ENCODE measurements around the gene AP4M1.

The AP4M1 gene

DNA sequence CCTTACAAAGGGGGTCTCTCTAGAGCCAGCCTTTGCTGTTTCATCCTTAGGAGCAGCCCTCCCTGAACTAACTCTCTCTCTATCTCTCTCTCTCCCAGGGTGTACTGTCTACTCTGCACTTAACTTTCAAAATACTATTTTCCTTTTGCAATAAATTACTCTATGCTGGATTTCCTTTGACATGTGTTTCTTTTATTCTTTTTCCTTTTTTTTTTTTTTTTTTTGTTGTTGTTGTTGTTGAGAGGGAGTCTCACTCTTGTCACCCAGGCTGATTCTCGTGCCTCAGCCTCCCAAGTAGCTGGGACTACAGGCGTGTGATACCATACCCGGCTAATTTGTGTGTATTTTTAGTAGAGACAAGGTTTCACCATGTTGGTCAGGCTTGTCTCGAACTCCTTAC, 18.5 kb upstream of the AP4M1 start:
- Histone ChIP-seq H3K4me3 (ENCODE audit: low read depth in 1 of 2, low read length in 2 of 2) (peak overlapping the region in 1 of 2 donors; percentile 22), H3K27ac (ENCODE audit: low read depth, low read length) (no peak overlapping the region)

GRCh38 chr7:100085515-100085914, 15.9 kb upstream of the AP4M1 start:
- no peak overlapping the region for H3K9ac ChIP-seq (ENCODE audit: low read depth in 1 of 2, low read length in 2 of 2)
- H3K9me3 ChIP-seq (ENCODE audit: control insufficient read depth in 1 of 2, low read length in 2 of 2) = no peaks in the 10 kb centered on the region
- no peak overlapping the region for H3K27ac ChIP-seq (ENCODE audit: low read depth, low read length)
- peaks cover 17 to 31% of the 10 kb centered on the region in 2 donors for H3K4me1 ChIP-seq (ENCODE audit: control insufficient read depth in 1 of 2, insufficient read depth in 2 of 2, low read length in 2 of 2)
- no peak overlapping the region for H3K4me3 ChIP-seq (ENCODE audit: low read depth in 1 of 2, low read length in 2 of 2)
- H3K27me3 ChIP-seq (ENCODE audit: control insufficient read depth in 1 of 2, insufficient read depth in 2 of 2, low read length in 2 of 2) = no peaks in the 10 kb centered on the region
- peaks cover 2 to 4% of the 10 kb centered on the region in 2 donors for H3K36me3 ChIP-seq (ENCODE audit: control insufficient read depth in 1 of 2, insufficient read depth in 2 of 2, low read length in 2 of 2)

More for the DNA sequence above, 18.5 kb upstream of the AP4M1 start:
- H3K4me1 ChIP-seq (ENCODE audit: control insufficient read depth in 1 of 2, insufficient read depth in 2 of 2, low read length in 2 of 2) = peaks cover 17 to 30% of the 10 kb centered on the region in 2 donors
- H3K9ac ChIP-seq (ENCODE audit: low read depth in 1 of 2, low read length in 2 of 2) = peak overlapping the region in 1 of 2 donors; percentile 9
- H3K9me3 ChIP-seq (ENCODE audit: control insufficient read depth in 1 of 2, low read length in 2 of 2) = no peaks in the 10 kb centered on the region
- no peaks in the 10 kb centered on the region for H3K27me3 ChIP-seq (ENCODE audit: control insufficient read depth in 1 of 2, insufficient read depth in 2 of 2, low read length in 2 of 2)
- H3K36me3 ChIP-seq (ENCODE audit: control insufficient read depth in 1 of 2, insufficient read depth in 2 of 2, low read length in 2 of 2) = no peaks in the 10 kb centered on the region

GRCh38 chr7:100087055-100087750, 14.2 kb upstream of the AP4M1 start:
- Histone ChIP-seq H3K27me3 (ENCODE audit: control insufficient read depth in 1 of 2, insufficient read depth in 2 of 2, low read length in 2 of 2) (no peaks in the 10 kb centered on the region), H3K9ac (ENCODE audit: low read depth in 1 of 2, low read length in 2 of 2) (no peak overlapping the region), H3K36me3 (ENCODE audit: control insufficient read depth in 1 of 2, insufficient read depth in 2 of 2, low read length in 2 of 2) (peaks cover 16 to 19% of the 10 kb centered on the region in 2 donors), H3K4me1 (ENCODE audit: control insufficient read depth in 1 of 2, insufficient read depth in 2 of 2, low read length in 2 of 2) (peaks cover 17 to 24% of the 10 kb centered on the region in 2 donors), H3K9me3 (ENCODE audit: control insufficient read depth in 1 of 2, low read length in 2 of 2) (no peaks in the 10 kb centered on the region), H3K4me3 (ENCODE audit: low read depth in 1 of 2, low read length in 2 of 2) (no peak overlapping the region), H3K27ac (ENCODE audit: low read depth, low read length) (no peak overlapping the region)

GRCh38 chr7:100088095-100088620, 13.3 kb upstream of the AP4M1 start:
- H3K27ac ChIP-seq (ENCODE audit: low read depth, low read length) = no peak overlapping the region
- H3K36me3 ChIP-seq (ENCODE audit: control insufficient read depth in 1 of 2, insufficient read depth in 2 of 2, low read length in 2 of 2) = peaks cover 26 to 29% of the 10 kb centered on the region in 2 donors
- H3K4me3 ChIP-seq (ENCODE audit: low read depth in 1 of 2, low read length in 2 of 2) = peak overlapping the region; percentile 95 to 98
- peak overlapping the region; percentile 65 to 75 for H3K9ac ChIP-seq (ENCODE audit: low read depth in 1 of 2, low read length in 2 of 2)
- no peaks in the 10 kb centered on the region for H3K27me3 ChIP-seq (ENCODE audit: control insufficient read depth in 1 of 2, insufficient read depth in 2 of 2, low read length in 2 of 2)
- no peaks in the 10 kb centered on the region for H3K9me3 ChIP-seq (ENCODE audit: control insufficient read depth in 1 of 2, low read length in 2 of 2)
- H3K4me1 ChIP-seq (ENCODE audit: control insufficient read depth in 1 of 2, insufficient read depth in 2 of 2, low read length in 2 of 2) = peaks cover 16 to 17% of the 10 kb centered on the region in 2 donors

- Histone ChIP-seq H3K4me1 (ENCODE audit: control insufficient read depth in 1 of 2, insufficient read depth in 2 of 2, low read length in 2 of 2) (peaks cover 16 to 17% of the 10 kb centered on the region in 2 donors), H3K9ac (ENCODE audit: low read depth in 1 of 2, low read length in 2 of 2) (peak within 1 kb of the TSS; percentile 75 to 91), H3K9me3 (ENCODE audit: control insufficient read depth in 1 of 2, low read length in 2 of 2) (no peaks in the 10 kb centered on the region), H3K36me3 (ENCODE audit: control insufficient read depth in 1 of 2, insufficient read depth in 2 of 2, low read length in 2 of 2) (peaks cover 32 to 36% of the 10 kb centered on the region in 2 donors), H3K27ac (ENCODE audit: low read depth, low read length) (peak within 1 kb of the TSS; percentile 41), H3K4me3 (ENCODE audit: low read depth in 1 of 2, low read length in 2 of 2) (peak within 1 kb of the TSS; percentile 95 to 98), H3K27me3 (ENCODE audit: control insufficient read depth in 1 of 2, insufficient read depth in 2 of 2, low read length in 2 of 2) (no peaks in the 10 kb centered on the region)
Measured at GRCh38 chr7:100088621-100089457, 12.6 kb upstream of the AP4M1 start, which contains the start of gene COPS6. Gene COPS6 (plus strand): TSS chr7:100088969. CDS start chr7:100088991, 22 bp downstream.

GRCh38 chr7:100089458-100090196, 11.8 kb upstream of the AP4M1 start:
- peak overlapping the region; percentile 95 to 98 for H3K4me3 ChIP-seq (ENCODE audit: low read depth in 1 of 2, low read length in 2 of 2)
- no peak overlapping the region for H3K27ac ChIP-seq (ENCODE audit: low read depth, low read length)
- H3K9ac ChIP-seq (ENCODE audit: low read depth in 1 of 2, low read length in 2 of 2) = peak overlapping the region; percentile 75 to 91
- H3K4me1 ChIP-seq (ENCODE audit: control insufficient read depth in 1 of 2, insufficient read depth in 2 of 2, low read length in 2 of 2) = peaks cover 16 to 17% of the 10 kb centered on the region in 2 donors
- H3K27me3 ChIP-seq (ENCODE audit: control insufficient read depth in 1 of 2, insufficient read depth in 2 of 2, low read length in 2 of 2) = no peaks in the 10 kb centered on the region
- peaks cover 40 to 43% of the 10 kb centered on the region in 2 donors for H3K36me3 ChIP-seq (ENCODE audit: control insufficient read depth in 1 of 2, insufficient read depth in 2 of 2, low read length in 2 of 2)
- no peaks in the 10 kb centered on the region for H3K9me3 ChIP-seq (ENCODE audit: control insufficient read depth in 1 of 2, low read length in 2 of 2)

DNA sequence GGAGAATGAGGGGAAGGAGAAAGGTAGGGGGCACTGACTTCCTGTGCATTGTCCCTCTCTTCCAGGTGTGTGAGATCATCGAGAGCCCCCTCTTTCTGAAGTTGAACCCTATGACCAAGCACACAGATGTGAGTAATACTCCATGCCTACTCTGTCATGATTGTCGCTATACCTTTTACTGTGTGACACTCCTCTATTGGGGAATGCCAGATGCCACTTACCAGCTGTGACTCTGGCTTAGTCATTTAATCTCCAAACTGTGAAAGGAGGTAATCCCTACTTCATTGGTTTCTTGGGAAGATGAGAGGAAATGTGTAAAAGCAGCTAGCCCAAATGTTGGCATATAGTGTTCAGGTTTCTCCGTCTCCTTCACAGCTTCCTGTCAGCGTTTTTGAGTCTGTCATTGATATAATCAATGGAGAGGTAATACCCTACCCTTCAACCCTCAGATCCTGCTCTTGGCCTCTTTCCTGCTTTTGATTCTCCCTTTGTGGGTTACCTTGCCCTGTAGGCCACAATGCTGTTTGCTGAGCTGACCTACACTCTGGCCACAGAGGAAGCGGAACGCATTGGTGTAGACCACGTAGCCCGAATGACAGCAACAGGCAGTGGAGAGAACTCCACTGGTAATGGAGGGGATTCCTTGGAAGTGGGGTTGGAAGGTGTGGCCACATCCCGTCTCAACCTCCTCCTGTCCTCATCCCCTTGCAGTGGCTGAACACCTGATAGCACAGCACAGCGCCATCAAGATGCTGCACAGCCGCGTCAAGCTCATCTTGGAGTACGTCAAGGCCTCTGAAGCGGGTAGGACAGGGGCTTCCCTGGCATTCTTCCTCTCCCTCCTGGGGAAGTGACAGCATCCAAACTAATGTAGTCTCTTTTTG, 10.7 kb upstream of the AP4M1 start:
- no peak overlapping the region for H3K27ac ChIP-seq (ENCODE audit: low read depth, low read length)
- H3K9ac ChIP-seq (ENCODE audit: low read depth in 1 of 2, low read length in 2 of 2) = no peak overlapping the region
- no peak overlapping the region for H3K4me3 ChIP-seq (ENCODE audit: low read depth in 1 of 2, low read length in 2 of 2)
- no peaks in the 10 kb centered on the region for H3K27me3 ChIP-seq (ENCODE audit: control insufficient read depth in 1 of 2, insufficient read depth in 2 of 2, low read length in 2 of 2)
- peaks cover 48 to 54% of the 10 kb centered on the region in 2 donors for H3K36me3 ChIP-seq (ENCODE audit: control insufficient read depth in 1 of 2, insufficient read depth in 2 of 2, low read length in 2 of 2)
- peaks cover 16 to 17% of the 10 kb centered on the region in 2 donors for H3K4me1 ChIP-seq (ENCODE audit: control insufficient read depth in 1 of 2, insufficient read depth in 2 of 2, low read length in 2 of 2)
- no peaks in the 10 kb centered on the region for H3K9me3 ChIP-seq (ENCODE audit: control insufficient read depth in 1 of 2, low read length in 2 of 2)

DNA sequence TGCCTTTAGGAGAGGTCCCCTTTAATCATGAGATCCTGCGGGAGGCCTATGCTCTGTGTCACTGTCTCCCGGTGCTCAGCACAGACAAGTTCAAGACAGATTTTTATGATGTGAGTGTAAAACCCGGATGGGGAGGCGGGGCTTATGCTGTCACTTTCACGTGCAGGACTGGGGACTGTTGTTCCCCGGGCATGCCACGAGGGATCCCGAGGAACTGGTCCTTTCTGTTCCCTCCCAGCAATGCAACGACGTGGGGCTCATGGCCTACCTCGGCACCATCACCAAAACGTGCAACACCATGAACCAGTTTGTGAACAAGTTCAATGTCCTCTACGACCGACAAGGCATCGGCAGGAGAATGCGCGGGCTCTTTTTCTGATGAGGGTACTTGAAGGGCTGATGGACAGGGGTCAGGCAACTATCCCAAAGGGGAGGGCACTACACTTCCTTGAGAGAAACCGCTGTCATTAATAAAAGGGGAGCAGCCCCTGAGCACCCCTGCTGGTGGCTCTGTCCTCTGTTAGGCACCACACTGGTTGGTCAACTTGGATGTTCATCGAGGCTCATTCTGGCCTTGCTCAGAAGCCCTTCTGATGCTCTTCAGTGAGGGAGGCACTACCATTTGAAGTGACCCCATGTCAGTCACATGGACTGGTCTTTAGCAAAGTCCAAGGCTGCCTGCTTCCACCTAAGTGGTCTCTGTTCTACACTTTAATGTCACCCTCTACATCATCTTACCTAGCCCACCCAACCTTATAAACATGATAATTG, 9.8 kb upstream of the AP4M1 start:
- H3K27ac ChIP-seq (ENCODE audit: low read depth, low read length) = no peak overlapping the region
- H3K36me3 ChIP-seq (ENCODE audit: control insufficient read depth in 1 of 2, insufficient read depth in 2 of 2, low read length in 2 of 2) = peaks cover 53 to 63% of the 10 kb centered on the region in 2 donors

More for the DNA sequence above, 9.8 kb upstream of the AP4M1 start:
- peaks cover 16 to 17% of the 10 kb centered on the region in 2 donors for H3K4me1 ChIP-seq (ENCODE audit: control insufficient read depth in 1 of 2, insufficient read depth in 2 of 2, low read length in 2 of 2)
- H3K9ac ChIP-seq (ENCODE audit: low read depth in 1 of 2, low read length in 2 of 2) = no peak overlapping the region
- no peaks in the 10 kb centered on the region for H3K9me3 ChIP-seq (ENCODE audit: control insufficient read depth in 1 of 2, low read length in 2 of 2)
- H3K4me3 ChIP-seq (ENCODE audit: low read depth in 1 of 2, low read length in 2 of 2) = no peak overlapping the region
- no peaks in the 10 kb centered on the region for H3K27me3 ChIP-seq (ENCODE audit: control insufficient read depth in 1 of 2, insufficient read depth in 2 of 2, low read length in 2 of 2)

All from duodenal mucosa (tissue), 2 donors.